K562 (cell line): ENCODE results near the gene GJA1. TPM values are rescaled to one million over a fixed set of nuclear protein-coding genes. Genes with fewer than 3 reads are reported as not detected.

Experiments used
- ATAC-seq: fragments of 200-7000 bp; cut with Tn5 transposase; 3 replicates; pipeline ENCODE4 v1.9.1; 2020; ENCODE audit warnings: moderate library complexity
- BruUV-seq: library from RNA; stranded (reverse); fragments of 400-500 nt; replicated peaks from 2 replicates; lab custom pipeline; 2021; lab: Mats Ljungman, UMichigan
- CTCF ChIA-PET: fragments of 300-600 bp; formaldehyde crosslinking; extraction: SDS; loops from one replicate; lab custom pipeline; 2021; ENCODE audit warnings: low intra/inter-chr PET ratio; lab: Yijun Ruan, JAX
- POLR2A ChIA-PET: fragments of 300-600, 350-650 bp; sonication (Branson Sonifier 250); formaldehyde crosslinking; extraction: SDS; loops from one replicate; lab custom pipeline; 2021; ENCODE audit warnings: antibody characterized with exemption, inconsistent platforms; lab: Yijun Ruan, JAX
- DNase-seq, 4 experiments: peaks; one replicate each; pipeline versions ENCODE4 v3.0.0 to v3.0.0-alpha.2; 2011 to 2018; ENCODE audit warnings: low spot score in 3 of 4, mixed read lengths in 3 of 4; ENCODE audit errors: extremely low read depth in 1 of 4
- FAIRE-seq: peaks from 2 replicates; lab custom pipeline; 2011; peaks lifted over from hg19 to GRCh38; lab: Jason Lieb, UNC
- H2AFZ ChIP-seq: 2 replicates; pipeline ENCODE4 v1.6.0; 2011; ENCODE audit warnings: low read depth, low read length, control low read depth, inconsistent platforms
- H3K27ac ChIP-seq: fragments of 200-600 bp; 3 replicates; pipeline ENCODE4 v1.8.0; 2011; ENCODE audit warnings: low read depth, mild to moderate bottlenecking, control low read depth, inconsistent platforms, low read length, moderate library complexity, mixed read lengths; ENCODE audit errors: extremely low read depth
- H3K27me3 ChIP-seq, 2 experiments: fragments of 300-600 bp in 1 of 2; 2 replicates in 1 of 2; 3 replicates in 1 of 2; pipeline versions ENCODE4 v1.6.0 to v1.8.0; 2011; ENCODE audit warnings: inconsistent platforms in 2 of 2, low read length in 2 of 2, mild to moderate bottlenecking in 1 of 2, mixed read lengths in 1 of 2, moderate library complexity in 1 of 2; ENCODE audit not compliant: control insufficient read depth in 2 of 2, insufficient read depth in 2 of 2
- H3K36me3 ChIP-seq: fragments of 300-600 bp; 3 replicates; pipeline ENCODE4 v1.8.0; 2011; ENCODE audit warnings: mild to moderate bottlenecking, low read length, inconsistent platforms; ENCODE audit not compliant: control insufficient read depth, insufficient read depth
- H3K4me1 ChIP-seq, 2 experiments: fragments of 200-600 bp in 1 of 2; replicated peaks in 1 of 2; 2 replicates in 1 of 2; 3 replicates in 1 of 2; pipeline versions ENCODE4 v1.5.1 to v1.8.0; 2011; ENCODE audit warnings: inconsistent platforms in 2 of 2, low read length in 2 of 2, mild to moderate bottlenecking in 1 of 2, mixed read lengths in 1 of 2, moderate library complexity in 1 of 2; ENCODE audit not compliant: control insufficient read depth in 2 of 2, insufficient read depth in 2 of 2
- H3K4me2 ChIP-seq: 2 replicates; pipeline ENCODE4 v1.6.1; 2011; ENCODE audit warnings: low read length, control low read depth, inconsistent platforms, mixed read lengths; ENCODE audit not compliant: insufficient read depth
- H3K4me3 ChIP-seq: fragments of 200-600 bp; sonication (generic), shearing (Covaris generic); 2 replicates; pipeline ENCODE4 v1.5.1; 2016; ENCODE audit warnings: control low read depth, inconsistent platforms
- H3K79me2 ChIP-seq: fragments of 200-600 bp; 3 replicates; pipeline ENCODE4 v1.8.0; 2011; ENCODE audit warnings: low read length, inconsistent platforms; ENCODE audit not compliant: control insufficient read depth, insufficient read depth
- H3K9ac ChIP-seq, 2 experiments: 2 replicates each; pipeline versions ENCODE4 v1.6.0 to v1.6.1; 2011; ENCODE audit warnings: low read depth in 2 of 2, low read length in 2 of 2, control low read depth in 1 of 2, inconsistent platforms in 1 of 2, mild to moderate bottlenecking in 1 of 2, mixed read lengths in 1 of 2; ENCODE audit not compliant: insufficient read depth in 1 of 2
- H3K9me1 ChIP-seq: one replicate; pipeline ENCODE4 v1.6.0; 2011; ENCODE audit warnings: inconsistent platforms, mild to moderate bottlenecking, low read length, moderate library complexity; ENCODE audit not compliant: control insufficient read depth, insufficient read depth
- H3K9me3 ChIP-seq: replicated peaks from 2 replicates; pipeline ENCODE4 v1.5.1; 2011; ENCODE audit warnings: low read depth, low read length, inconsistent platforms; ENCODE audit not compliant: control insufficient read depth, insufficient read depth
- H4K20me1 ChIP-seq: replicated peaks from 2 replicates; pipeline ENCODE4 v1.6.1; 2011; ENCODE audit warnings: low read length, inconsistent platforms, mixed read lengths; ENCODE audit not compliant: control insufficient read depth, insufficient read depth
- CSDE1 ChIP-seq, 2 experiments: fragments of 450-650 bp; IDR thresholded peaks; 2 replicates each; pipeline ENCODE4 v1.6.1; 2016; ENCODE audit warnings: mild to moderate bottlenecking in 1 of 2
- EZH2 ChIP-seq: IDR thresholded peaks from 2 replicates; pipeline ENCODE4 v1.6.1; 2012; ENCODE audit warnings: low read depth, mild to moderate bottlenecking, inconsistent platforms, low read length, borderline replicate concordance
- JUND ChIP-seq, 2 experiments: IDR thresholded peaks; 2 replicates in 1 of 2; 3 replicates in 1 of 2; pipeline ENCODE4 v1.6.1; 2011; ENCODE audit warnings: borderline replicate concordance in 2 of 2, low read depth in 2 of 2, low read length in 2 of 2, improper control_type of control experiment in 1 of 2, missing biosample characterization in 1 of 2, missing genetic modification characterization in 1 of 2, missing genetic modification reagents in 1 of 2
- KAT7 ChIP-seq: sonication (generic); formaldehyde crosslinking; IDR thresholded peaks from 2 replicates; pipeline ENCODE4 v1.8.0; 2022; ENCODE audit warnings: missing genetic modification reagents, mild to moderate bottlenecking, borderline replicate concordance
- KLF6 ChIP-seq: fragments of 250-450 bp; sonication (Bioruptor Pico); IDR thresholded peaks from 2 replicates; pipeline ENCODE4 v1.4.0; 2020; ENCODE audit warnings: mild to moderate bottlenecking, moderate library complexity, borderline replicate concordance
- MECOM ChIP-seq: fragments of 250-450 bp; sonication (Bioruptor Pico); IDR thresholded peaks from 2 replicates; pipeline ENCODE4 v1.8.0; 2022; ENCODE audit warnings: inconsistent platforms
- MED1 ChIP-seq: sonication (generic); formaldehyde crosslinking; IDR thresholded peaks from 2 replicates; pipeline ENCODE4 v1.8.1; 2023; ENCODE audit warnings: missing genetic modification reagents, borderline replicate concordance
- MYC ChIP-seq, 2 experiments: fragments of 250-450 bp in 1 of 2; sonication (Bioruptor Pico) in 1 of 2; IDR thresholded peaks; 2 replicates each; pipeline versions ENCODE4 v1.5.1 to v1.6.1; 2012 to 2021; ENCODE audit warnings: low read depth in 2 of 2, borderline replicate concordance in 1 of 2, improper control_type of control experiment in 1 of 2, low read length in 1 of 2, mild to moderate bottlenecking in 1 of 2, moderate library complexity in 1 of 2
- NFRKB ChIP-seq: fragments of 450-650 bp; IDR thresholded peaks from 2 replicates; pipeline ENCODE4 v1.6.1; 2016; ENCODE audit warnings: low read depth
- PRPF4 ChIP-seq: fragments of 200-400 bp; formaldehyde crosslinking; IDR thresholded peaks from one replicate; pipeline ENCODE4 v1.6.1; 2017; ENCODE audit warnings: low read length, low read depth, mild to moderate bottlenecking; ENCODE audit not compliant: insufficient read depth, poor library complexity, severe bottlenecking
- RBM34 ChIP-seq: fragments of 200-400 bp; formaldehyde crosslinking; IDR thresholded peaks from 2 replicates; pipeline ENCODE4 v1.6.1; 2018; ENCODE audit warnings: low read length, borderline replicate concordance; ENCODE audit not compliant: insufficient read depth
- SMARCE1 ChIP-seq: fragments of 450-650 bp; IDR thresholded peaks from 2 replicates; pipeline ENCODE4 v1.7.1; 2016; ENCODE audit warnings: mild to moderate bottlenecking
- TRIM28 ChIP-seq: fragments of 450-650 bp; IDR thresholded peaks from 2 replicates; pipeline ENCODE4 v1.6.1; 2017
- WGBS: fragments of 100-300 bp; shearing (Covaris generic); methylation state at CpG from one replicate; pipeline ENCODE4 v1.1.6; 2016; ENCODE audit warnings: low coverage, mixed read lengths; ENCODE audit not compliant: insufficient coverage; ENCODE audit errors: missing lambda C conversion rate; 5-methylcytosine and 5-hydroxymethylcytosine counted together
- in situ Hi-C: fragments of 300-500 bp; cut with MboI; formaldehyde crosslinking; loops from 4 replicates; pipeline ENCODE4 v1.15.0; 2018; ENCODE audit warnings: inconsistent platforms, mixed read lengths
- intact Hi-C: fragments of 100-400 bp; cut with micrococcal nuclease; formaldehyde crosslinking; loops from 2 replicates; pipeline ENCODE4 v1.14.2; 2022
- polyA plus RNA-seq, 8 experiments: library from polyadenylated mRNA; depleted of rRNA in 4 of 8; stranded (reverse) in 5 of 8; unstranded in 3 of 8; fragments of >200 nt; fragmentation: Nextera tagmentation in 2 of 8; fragmentation: Illumina TruSeq in 1 of 8; extraction: Ambion mirVana in 2 of 8; extraction: Trizol in 1 of 8; gene quantifications; 2 replicates each; pipeline versions ENCODE4 v1.2.1 to v1.2.3, GENCODE V29; 2011 to 2014; ENCODE audit warnings: inconsistent platforms in 1 of 8, missing spikeins in 1 of 8
- total RNA-seq, 7 experiments: library from RNA; depleted of rRNA in 6 of 7; stranded (reverse); fragments of >200 nt in 6 of 7; fragmentation: Illumina TruSeq in 2 of 7; extraction: Trizol in 2 of 7; gene quantifications; 2 replicates each; pipeline versions ENCODE4 v1.2.1 to v1.2.3, GENCODE V29; 2011 to 2021; ENCODE audit warnings: low replicate concordance in 1 of 7
- TF ChIP-seq, protein P1 (sequence below): sonication (generic); formaldehyde crosslinking; IDR thresholded peaks from 2 replicates; pipeline ENCODE4 v1.8.1; 2023; ENCODE audit warnings: missing genetic modification reagents, mild to moderate bottlenecking, borderline replicate concordance

Gene GJA1
- total and polyA plus RNA-seq, 9 of the 15 experiments (the other 6 are each of a cell fraction or from before 2014, with no cell fraction given): 0.04 to 0.58 (median 0.06) TPM; not detected in 4

DNA sequence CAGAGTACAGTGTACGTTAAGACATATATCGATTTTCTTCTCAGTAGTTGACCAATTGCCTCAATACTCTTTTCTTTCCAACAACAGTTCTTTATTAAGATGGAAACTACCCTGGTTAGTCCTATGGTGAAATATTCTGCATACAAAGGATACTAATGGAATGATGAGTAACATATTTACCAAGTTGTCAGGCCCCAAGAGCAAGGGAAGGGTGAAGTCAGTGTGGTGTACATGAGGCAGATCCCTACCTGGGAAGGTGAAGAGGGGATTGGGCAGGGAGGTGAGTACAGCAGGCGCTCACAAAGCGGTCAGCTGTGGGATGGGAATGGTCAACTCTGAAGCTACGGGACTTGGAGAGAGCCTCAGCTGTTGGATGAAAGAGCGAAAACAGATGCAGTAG lies 29.7 kb downstream of the GJA1 start:
- H3K9me1 ChIP-seq: no peaks in the 10 kb centered on the region
- WGBS: 0% methylated on average over 6 of the region's 6 CpGs
- no peaks in the 10 kb centered on the region for H4K20me1 ChIP-seq
- FAIRE-seq: no peak
- no peaks in the 10 kb centered on the region for H3K36me3 ChIP-seq
- intact Hi-C loops: no loop called here
- BruUV-seq: no TSS peak
- DNase-seq: no peak
- H3K27ac ChIP-seq: no peak overlapping the region
- no peaks in the 10 kb centered on the region for H3K4me1 ChIP-seq
- in situ Hi-C loops: no loop called here
- no peaks in the 10 kb centered on the region for H3K27me3 ChIP-seq
- H3K9ac ChIP-seq: no peak overlapping the region
- H3K4me3 ChIP-seq: no peak overlapping the region
- H3K4me2 ChIP-seq: no peak overlapping the region
- ChIA-PET POLR2A (no interaction called here), CTCF (no interaction called here)
- no peaks in the 10 kb centered on the region for H3K79me2 ChIP-seq
- H2AFZ ChIP-seq: no peak overlapping the region
- no peak for ATAC-seq
- H3K9me3 ChIP-seq: no peaks in the 10 kb centered on the region
- TF ChIP-seq EZH2 (no peak), SMARCE1 (no peak), RBM34 (no peak), MECOM (CRISPR knock-in tag) (no peak), PRPF4 (no peak), KLF6 (CRISPR knock-in tag) (no peak), KAT7 (no peak), CSDE1 (IDR thresholded peaks at IDR 0.05) (no peak), NFRKB (no peak), MED1 (CRISPR knock-in tag) (no peak), MYC (IDR thresholded peaks at IDR 0.05; ENCODE audit: low read depth, low read length) (no peak), MYC (CRISPR knock-in tag; IDR thresholded peaks at IDR 0.05; ENCODE audit: borderline replicate concordance, low read depth) (no peak), JUND (IDR thresholded peaks at IDR 0.05; ENCODE audit: borderline replicate concordance, low read depth, low read length) (no peak), JUND (tag; IDR thresholded peaks at IDR 0.05; ENCODE audit: borderline replicate concordance, low read depth, low read length) (no peak), TRIM28 (no peak)
- TF ChIP-seq, protein P1, sequence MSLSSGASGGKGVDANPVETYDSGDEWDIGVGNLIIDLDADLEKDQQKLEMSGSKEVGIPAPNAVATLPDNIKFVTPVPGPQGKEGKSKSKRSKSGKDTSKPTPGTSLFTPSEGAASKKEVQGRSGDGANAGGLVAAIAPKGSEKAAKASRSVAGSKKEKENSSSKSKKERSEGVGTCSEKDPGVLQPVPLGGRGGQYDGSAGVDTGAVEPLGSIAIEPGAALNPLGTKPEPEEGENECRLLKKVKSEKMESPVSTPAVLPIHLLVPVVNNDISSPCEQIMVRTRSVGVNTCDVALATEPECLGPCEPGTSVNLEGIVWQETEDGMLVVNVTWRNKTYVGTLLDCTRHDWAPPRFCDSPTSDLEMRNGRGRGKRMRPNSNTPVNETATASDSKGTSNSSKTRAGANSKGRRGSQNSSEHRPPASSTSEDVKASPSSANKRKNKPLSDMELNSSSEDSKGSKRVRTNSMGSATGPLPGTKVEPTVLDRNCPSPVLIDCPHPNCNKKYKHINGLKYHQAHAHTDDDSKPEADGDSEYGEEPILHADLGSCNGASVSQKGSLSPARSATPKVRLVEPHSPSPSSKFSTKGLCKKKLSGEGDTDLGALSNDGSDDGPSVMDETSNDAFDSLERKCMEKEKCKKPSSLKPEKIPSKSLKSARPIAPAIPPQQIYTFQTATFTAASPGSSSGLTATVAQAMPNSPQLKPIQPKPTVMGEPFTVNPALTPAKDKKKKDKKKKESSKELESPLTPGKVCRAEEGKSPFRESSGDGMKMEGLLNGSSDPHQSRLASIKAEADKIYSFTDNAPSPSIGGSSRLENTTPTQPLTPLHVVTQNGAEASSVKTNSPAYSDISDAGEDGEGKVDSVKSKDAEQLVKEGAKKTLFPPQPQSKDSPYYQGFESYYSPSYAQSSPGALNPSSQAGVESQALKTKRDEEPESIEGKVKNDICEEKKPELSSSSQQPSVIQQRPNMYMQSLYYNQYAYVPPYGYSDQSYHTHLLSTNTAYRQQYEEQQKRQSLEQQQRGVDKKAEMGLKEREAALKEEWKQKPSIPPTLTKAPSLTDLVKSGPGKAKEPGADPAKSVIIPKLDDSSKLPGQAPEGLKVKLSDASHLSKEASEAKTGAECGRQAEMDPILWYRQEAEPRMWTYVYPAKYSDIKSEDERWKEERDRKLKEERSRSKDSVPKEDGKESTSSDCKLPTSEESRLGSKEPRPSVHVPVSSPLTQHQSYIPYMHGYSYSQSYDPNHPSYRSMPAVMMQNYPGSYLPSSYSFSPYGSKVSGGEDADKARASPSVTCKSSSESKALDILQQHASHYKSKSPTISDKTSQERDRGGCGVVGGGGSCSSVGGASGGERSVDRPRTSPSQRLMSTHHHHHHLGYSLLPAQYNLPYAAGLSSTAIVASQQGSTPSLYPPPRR: no peak
